Mesodermal cell (in vitro differentiated cells): ENCODE results near the gene MRGPRF.

ENCODE experiments used
- H3K27ac ChIP-seq: 2 replicates; pipeline ENCODE4 v1.7.0; 2013; ENCODE audit warnings: mild to moderate bottlenecking, low read depth, low read length, moderate library complexity; ENCODE audit not compliant: severe bottlenecking
- H3K36me3 ChIP-seq: 2 replicates; pipeline ENCODE4 v1.7.1; 2013; ENCODE audit warnings: mild to moderate bottlenecking, low read length, moderate library complexity; ENCODE audit not compliant: control insufficient read depth, insufficient read depth
- H3K4me1 ChIP-seq: one replicate; pipeline ENCODE4 v1.7.1; 2013; ENCODE audit warnings: mild to moderate bottlenecking, low read length; ENCODE audit not compliant: insufficient read depth, control insufficient read depth, poor library complexity, severe bottlenecking
- H3K4me3 ChIP-seq: 2 replicates; pipeline ENCODE4 v1.7.0; 2013; ENCODE audit warnings: low read length, control low read depth, mild to moderate bottlenecking; ENCODE audit not compliant: insufficient read depth, poor library complexity, severe bottlenecking; ENCODE audit errors: extremely low read depth
- H3K9me3 ChIP-seq: 2 replicates; pipeline ENCODE4 v1.7.1; 2013; ENCODE audit warnings: mild to moderate bottlenecking, low read length, moderate library complexity; ENCODE audit not compliant: control insufficient read depth
- WGBS, 2 experiments: methylation state at CpG; one replicate each; pipeline ENCODE4 v1.1.5; 2013; ENCODE audit warnings: missing lambda C conversion rate in 2 of 2; ENCODE audit not compliant: insufficient coverage in 2 of 2; 5-methylcytosine and 5-hydroxymethylcytosine counted together

The MRGPRF gene

DNA sequence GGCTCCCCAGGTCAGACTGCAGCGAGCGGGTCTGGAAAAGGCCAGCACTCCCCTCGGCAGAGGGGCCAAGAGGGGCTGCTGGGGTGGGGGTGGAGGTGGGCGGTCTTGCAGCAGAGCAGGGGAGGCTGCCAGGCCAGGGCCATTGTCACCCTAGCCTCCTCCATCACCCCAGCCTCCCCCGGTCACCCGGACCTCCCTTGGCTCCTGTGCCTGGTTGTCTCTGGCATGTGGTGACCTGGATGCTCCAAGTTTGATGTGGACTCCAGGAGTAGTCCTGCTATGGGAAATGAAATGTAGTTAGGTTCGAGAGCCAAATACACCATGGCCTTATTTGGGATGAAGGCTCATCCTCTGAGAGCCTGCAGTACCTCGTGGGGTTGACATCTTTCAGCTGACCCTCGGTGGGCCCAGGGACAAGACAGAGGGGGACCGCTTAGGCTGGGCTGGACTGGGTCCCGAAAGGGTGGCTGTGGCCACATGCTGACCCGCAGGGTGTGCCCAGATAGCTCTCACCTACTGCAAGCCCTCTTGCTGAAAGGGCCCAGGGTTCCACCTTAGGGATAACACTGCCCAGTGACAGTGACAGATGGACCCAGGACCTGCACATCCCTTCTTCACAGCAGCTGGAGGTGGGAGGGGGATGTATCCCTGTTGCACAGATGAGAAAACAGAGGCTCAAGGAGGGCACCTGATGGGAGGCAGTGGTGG is 56.3 kb downstream of the MRGPRF start:
- Histone ChIP-seq H3K36me3 (no peaks in the 10 kb centered on the region), H3K4me3 (no peak overlapping the region), H3K4me1 (no peaks in the 10 kb centered on the region), H3K9me3 (no peaks in the 10 kb centered on the region), H3K27ac (no peak overlapping the region)
- WGBS, 2 experiments, result 71 to 81% methylated on average over 4 to 6 of the region's 12 CpGs

DNA sequence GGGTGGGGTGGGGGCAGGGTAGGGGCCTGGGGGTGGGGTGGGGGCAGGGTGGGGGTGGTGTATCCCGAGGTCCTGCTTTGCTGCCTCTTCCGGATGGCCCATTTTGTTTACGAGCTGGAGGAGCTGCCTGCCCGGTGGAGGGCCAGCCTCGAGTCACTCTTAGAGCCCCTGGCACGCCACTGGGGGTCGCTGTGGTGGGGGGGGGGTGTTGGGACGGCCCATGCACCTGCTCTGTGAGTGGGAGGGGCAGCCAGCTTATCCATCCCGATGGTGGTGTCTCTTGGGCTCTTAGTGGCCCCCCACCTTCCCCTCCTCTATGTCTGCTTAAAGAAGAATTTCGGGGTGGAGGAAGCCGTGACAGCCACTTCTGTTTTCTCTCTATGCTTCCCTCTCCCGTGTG is 56.9 kb downstream of the MRGPRF start:
- WGBS, 2 experiments, result 24 to 40% methylated on average over 3 to 5 of the region's 12 CpGs
- H3K36me3 ChIP-seq, result no peaks in the 10 kb centered on the region
- H3K4me3 ChIP-seq, result no peak overlapping the region
- no peaks in the 10 kb centered on the region for H3K4me1 ChIP-seq
- H3K27ac ChIP-seq, result no peak overlapping the region
- H3K9me3 ChIP-seq, result no peaks in the 10 kb centered on the region

DNA sequence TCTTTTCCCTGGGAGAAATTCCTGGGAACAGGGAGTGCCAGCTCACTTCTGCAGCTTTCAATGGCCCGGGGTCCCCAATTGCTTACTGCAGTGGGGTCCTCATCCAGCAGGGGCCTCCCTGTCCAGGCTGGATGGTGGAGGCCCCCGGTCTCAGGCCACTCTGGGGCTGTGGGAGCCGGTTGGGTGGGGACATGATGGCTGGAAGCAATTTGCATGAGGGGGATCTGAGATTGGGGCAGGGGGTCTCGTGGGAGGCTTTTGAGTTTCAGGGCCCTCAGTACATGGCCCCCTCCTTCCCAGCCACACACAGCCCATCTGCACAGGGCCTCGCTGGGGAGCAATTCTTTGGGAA is 57.5 kb downstream of the MRGPRF start:
- Histone ChIP-seq H3K4me1 (no peaks in the 10 kb centered on the region), H3K9me3 (no peaks in the 10 kb centered on the region), H3K27ac (no peak overlapping the region), H3K4me3 (no peak overlapping the region), H3K36me3 (no peaks in the 10 kb centered on the region)
- 70 to 83% methylated on average over 1 to 2 of the region's 5 CpGs for WGBS, 2 experiments

DNA sequence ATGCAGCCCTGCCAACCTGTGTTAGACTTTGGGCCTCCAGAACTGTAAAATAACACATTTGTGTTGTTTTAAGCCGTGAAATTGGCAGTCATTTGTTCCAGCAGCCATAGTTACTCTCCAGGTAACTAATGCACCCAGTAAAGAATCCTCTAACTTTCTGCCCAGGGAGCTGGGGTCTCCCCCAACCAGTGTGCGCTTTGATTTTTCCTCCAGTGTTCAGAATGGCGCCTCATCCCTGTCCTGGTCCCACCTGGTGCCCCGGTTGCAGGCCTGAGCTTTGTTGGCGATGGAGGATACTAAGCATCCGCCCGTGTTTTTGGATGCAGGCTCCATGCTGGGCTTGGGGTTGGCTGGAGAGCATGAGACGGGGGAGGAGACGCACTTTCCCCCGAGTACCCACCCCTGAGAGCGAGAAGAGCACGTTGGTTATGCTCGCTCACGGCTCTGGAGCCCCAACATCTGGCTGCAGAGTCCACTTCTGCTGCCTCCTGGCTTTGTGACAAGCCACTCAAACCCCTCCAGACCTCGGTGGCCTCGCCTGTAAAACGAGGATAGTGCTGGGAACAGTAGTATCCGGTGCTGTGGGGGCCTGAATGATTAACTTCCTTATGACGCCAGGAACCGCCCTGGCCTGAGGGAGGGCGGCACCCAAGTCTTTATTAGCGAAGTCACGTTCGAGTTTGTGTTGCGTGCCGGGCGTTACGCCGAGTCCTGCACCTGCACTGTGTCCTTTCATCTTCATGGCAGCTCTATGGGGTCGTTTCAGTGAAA is 58.0 kb downstream of the MRGPRF start:
- no peaks in the 10 kb centered on the region for H3K4me1 ChIP-seq
- H3K9me3 ChIP-seq, result no peaks in the 10 kb centered on the region
- no peak overlapping the region for H3K4me3 ChIP-seq
- no peaks in the 10 kb centered on the region for H3K36me3 ChIP-seq
- 72 to 79% methylated on average over 26 to 27 of the region's 30 CpGs for WGBS, 2 experiments
- no peak overlapping the region for H3K27ac ChIP-seq
